GM19099 (cell line): ENCODE data around the gene RABGAP1L.

Experiments used
- POLR2A ChIP-seq: IDR thresholded peaks from 3 replicates; pipeline ENCODE4 v1.6.1; 2011; ENCODE audit warnings: low read depth; ENCODE audit not compliant: insufficient read length; ENCODE audit errors: extremely low read depth

Gene RABGAP1L

DNA sequence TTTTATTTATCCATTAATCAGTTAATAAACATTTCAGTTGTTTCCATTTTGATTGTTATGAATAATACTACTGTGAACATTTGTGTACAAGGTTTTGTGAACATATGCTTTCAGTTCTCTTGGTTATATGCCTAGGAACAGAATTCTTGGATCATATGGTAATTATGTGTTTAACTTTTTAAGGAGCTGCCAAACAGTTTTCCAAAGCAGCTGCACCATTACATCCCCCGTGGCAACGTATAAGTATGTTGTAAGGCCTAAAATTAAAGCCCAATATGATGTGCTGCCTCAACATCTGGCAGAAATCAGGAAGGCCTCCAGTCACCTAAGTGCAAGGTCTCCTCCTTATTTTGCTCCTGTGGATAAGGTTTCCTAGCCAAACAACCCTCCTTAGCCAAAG lies 604.9 kb downstream of the RABGAP1L start:
- TF ChIP-seq POLR2A, result no peak

DNA sequence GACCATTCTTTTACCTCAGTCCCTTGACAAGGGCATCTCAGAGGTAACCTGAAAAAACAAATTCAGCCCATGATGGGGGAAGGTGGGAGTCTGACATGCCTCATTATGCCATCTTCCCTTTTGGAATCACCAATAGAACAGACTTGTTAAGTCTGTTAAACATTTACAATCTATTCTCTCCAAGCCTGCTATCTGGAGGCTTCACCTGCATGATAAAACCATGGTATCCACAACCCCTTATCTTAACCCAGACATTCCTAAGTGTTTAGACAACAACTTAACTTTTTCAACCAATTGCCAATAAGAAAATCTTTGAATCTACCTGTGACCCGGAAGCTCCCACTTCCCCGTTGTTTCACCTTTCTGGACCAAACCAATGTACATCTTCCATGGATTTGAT lies 607.4 kb downstream of the RABGAP1L start:
- TF ChIP-seq POLR2A, result no peak

DNA sequence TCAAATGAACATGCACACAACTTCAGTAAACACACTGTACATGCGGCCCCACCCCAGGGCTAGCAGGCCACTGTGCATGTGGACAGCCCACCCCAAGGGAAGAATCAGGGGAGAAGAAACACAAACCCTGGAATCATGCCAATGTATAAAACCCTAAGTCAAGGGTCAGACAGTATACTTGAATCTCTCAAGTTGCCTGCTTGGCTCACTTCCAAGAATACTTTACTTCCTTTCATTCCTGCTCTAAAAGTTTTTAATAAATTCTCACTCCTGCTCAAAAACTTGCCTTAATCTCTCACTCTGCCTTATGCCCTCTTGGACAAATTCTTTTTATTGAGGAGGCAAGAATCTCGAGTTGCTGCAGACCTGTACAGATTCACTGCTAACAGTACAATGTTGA lies 609.2 kb downstream of the RABGAP1L start:
- TF ChIP-seq POLR2A, result no peak

DNA sequence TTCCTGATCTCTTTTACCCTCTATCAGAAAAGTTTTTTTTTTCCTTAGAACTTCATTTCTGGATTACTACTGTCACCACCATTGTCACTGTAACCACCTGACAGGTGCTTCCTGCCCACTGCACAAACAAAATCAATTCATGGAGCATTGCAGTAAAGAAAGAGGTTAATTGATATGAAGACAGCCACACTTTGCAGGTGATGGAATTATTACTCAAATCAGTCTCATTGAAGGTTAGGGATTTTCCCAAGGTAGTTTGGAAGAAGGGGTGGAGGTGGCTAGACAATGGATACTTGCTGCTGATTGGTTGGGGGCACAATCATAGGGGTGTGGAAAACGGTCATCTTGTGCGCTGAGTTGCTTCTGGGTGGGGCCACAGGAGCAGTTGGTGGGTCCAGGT lies 609.6 kb downstream of the RABGAP1L start:
- no peak for TF ChIP-seq POLR2A

DNA sequence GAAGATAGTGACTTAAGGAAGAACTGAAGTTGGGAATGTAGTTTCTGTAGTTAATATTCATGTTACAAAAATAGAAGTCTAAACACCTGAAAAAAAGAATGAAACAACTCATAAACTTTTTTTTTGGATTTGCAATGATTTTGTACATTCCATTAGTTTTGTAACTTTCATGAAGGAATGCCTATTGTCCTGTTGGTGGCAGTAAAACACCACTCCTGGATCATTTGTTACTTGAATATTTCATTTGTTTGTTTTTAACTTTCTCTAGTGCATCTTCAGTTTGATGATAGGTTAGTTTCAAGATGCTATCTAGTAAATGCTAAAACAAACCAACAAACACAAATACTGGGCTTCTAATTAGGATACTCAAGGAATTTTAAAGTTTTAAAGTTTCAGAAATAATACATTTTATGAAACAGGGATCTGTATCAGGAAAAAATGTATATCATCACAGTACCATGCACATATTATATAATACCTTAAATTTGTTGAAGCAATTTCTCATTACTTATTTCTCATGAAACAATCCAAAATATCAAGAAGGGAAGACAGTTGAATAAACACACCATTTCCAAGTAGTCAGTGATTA lies 610.7 kb downstream of the RABGAP1L start:
- TF ChIP-seq POLR2A, result no peak

DNA sequence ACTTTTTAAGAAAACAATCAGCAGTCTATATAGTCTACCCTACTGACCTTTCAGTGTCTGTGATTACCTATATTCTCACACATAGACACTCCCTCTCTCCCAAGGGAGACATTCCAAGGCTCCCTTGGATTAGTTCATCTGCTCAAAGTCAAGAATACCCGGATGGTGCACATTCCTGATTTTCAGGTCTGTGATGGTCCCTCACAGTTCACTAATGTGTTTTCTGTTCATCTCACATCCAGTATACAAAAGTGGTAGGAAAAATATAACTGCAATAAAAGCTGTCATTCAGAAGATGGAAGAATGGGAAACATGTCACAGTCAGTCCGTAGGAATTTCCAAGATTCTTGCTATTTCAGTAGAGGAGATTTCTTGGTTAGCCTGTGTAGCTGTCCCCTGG lies 616.3 kb downstream of the RABGAP1L start:
- TF ChIP-seq POLR2A, result no peak

DNA sequence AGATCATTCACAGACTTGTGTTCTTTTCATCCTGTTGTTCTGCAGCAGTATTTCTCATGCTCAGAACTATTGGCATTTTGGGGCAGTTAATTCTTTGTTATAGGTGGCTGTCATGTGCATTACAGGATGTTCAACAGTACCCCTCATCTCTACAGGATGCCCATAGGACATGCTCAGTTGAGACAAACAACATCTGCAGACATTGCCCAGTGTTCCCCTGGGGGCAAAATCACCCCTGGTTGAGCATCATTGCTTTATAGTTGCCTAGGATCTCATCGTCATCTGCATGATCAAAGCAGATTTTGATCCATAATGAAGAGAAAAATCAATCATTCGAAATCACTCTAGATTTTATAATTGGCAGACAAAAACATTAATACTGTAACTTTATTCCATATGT lies 617.9 kb downstream of the RABGAP1L start:
- TF ChIP-seq POLR2A, result no peak

DNA sequence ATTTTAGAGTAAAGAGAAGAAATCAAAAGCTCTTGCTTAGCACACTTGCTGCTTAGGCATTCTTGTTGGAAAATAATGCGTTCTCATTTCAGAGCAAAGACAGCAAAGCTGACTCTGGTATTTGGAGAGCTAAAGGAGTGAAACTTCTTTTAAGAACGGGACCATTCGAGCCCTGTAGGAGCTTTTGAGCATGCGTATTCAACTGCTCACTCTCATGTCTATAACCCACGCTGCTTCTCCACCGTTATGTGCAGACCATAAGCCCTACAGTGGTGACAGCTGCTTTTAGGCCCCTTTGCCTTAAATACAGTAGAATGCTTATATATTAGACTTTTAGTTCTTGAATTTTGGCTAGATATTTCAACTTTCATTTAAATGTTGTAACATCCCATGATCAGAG lies 626.2 kb downstream of the RABGAP1L start:
- TF ChIP-seq POLR2A, result no peak

DNA sequence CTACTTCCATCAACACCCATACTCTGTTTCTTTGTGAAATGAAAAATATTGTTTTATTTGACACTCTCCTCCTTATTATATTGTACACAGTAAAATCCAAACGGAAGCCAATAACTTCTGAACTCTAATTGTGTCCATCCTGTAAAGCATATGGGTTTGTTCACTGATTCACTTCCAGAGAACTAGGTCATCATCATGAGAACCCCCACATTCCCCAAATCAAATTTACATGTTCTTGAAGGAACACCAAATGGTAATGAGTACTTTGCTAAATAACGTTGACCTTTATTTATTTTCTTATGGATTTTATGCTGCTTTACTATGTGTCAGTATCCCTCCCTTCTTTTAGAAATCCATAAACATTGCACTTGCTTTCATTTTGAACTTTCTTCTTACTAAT lies 627.0 kb downstream of the RABGAP1L start:
- TF ChIP-seq POLR2A, result no peak

DNA sequence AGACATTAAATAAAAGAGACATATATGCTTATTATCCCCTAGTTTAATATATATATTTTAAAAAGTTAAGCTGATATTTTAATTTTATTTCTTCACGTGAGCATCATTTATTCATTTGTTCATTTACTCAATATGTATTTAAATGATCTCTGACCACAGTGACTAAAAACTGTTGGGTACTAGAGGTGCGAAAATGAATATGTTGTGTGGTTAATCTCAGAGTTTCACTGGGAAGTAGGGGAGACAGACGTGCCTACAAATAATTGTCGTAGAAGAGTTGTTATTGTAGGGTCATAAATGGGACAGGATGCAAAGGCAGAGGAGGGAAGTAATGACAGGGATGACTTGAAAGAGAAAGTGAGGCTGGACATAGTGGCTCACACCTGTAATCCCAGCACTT lies 627.4 kb downstream of the RABGAP1L start:
- no peak for TF ChIP-seq POLR2A

DNA sequence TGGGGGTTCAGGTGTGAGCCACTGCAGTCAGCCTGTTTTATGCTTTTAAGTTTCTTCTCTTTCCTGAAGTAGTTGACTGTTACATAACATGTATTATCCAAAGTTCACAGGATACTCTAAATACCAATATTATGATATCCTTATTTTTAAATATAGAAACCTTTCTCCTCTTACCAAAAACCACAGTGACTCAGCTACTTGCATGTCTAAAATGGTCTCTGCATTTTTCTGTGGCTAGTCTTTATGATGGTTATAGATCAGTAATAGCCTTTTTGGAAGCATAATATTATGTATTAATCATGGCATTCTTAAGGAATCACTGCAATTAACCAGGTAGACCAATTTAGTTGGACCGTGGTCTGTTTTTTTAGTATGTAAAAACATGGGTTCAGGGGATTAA lies 629.7 kb downstream of the RABGAP1L start:
- TF ChIP-seq POLR2A, result no peak

DNA sequence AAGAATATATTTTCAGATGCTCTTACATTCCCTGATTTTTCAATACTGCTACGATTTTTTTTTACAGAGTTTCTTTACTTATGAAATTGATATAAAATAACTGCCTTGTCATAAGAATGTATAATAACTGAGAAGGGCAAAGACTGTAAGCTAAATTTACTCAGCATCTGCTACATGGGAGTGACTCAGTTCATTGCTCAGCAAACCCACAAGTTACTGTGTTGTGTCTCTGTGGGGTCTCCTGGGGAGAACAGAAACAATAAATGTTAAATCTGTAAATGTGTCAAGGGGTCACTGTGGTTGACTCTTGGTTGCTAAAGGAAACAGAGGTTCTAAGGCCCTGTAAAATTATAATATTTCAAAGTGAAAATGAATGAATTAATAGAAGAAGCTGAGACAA lies 630.1 kb downstream of the RABGAP1L start:
- TF ChIP-seq POLR2A, result no peak

DNA sequence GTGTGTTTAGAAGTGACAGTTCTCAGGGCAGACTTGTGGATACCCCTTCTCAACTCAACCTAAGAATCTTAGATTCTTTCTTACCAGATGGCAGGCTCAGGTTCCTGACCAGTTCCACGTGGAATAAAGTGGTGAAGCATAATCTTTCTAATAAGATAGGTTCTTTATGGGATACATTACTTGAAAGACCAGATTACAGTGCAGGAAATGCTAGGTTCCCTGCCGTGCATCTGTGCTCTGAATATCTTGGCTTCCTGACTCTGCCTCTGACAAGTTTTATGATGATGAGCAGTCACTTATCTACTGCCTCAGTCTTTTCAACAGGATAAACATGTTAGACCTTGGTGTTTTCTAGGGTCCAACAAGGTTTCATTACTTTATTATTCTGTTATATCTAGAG lies 632.5 kb downstream of the RABGAP1L start:
- no peak for TF ChIP-seq POLR2A

DNA sequence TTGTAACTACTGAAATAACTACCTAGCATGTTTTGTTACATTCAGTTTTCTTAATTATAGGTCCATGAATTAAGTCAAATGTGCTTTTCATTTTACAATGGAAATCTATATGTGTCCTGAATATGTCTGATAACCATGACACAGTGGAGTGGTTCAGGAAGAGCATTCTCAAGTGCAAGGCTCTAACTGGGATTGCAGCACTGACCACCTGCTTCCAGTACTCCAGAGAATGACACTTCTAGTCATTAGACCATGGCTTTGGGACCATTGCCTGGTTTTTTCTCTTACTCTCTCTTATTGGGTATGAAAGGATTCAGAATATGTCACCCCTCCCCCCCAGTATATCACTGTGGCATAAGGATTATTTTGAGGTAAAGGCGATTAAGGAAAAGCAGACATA lies 635.5 kb downstream of the RABGAP1L start:
- TF ChIP-seq POLR2A, result no peak

DNA sequence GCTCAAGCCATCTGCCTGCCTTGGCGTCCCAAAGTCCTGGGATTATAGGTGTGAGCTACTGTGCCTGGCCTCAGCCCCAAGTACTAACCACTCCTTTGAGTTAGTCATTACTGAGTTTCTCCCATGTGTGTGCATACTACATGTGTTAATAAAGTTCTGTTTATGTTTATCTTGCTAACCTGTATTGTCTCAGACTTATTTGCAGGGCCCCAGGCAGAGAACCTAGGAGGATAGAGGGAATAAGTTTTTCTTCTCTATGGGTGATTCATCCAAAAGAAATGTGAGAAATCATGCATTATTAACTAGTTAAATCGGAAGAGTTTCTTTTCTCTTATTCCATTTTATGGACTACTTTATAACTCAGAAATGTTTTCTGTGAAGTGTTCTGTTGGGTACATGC lies 636.5 kb downstream of the RABGAP1L start:
- no peak for TF ChIP-seq POLR2A

DNA sequence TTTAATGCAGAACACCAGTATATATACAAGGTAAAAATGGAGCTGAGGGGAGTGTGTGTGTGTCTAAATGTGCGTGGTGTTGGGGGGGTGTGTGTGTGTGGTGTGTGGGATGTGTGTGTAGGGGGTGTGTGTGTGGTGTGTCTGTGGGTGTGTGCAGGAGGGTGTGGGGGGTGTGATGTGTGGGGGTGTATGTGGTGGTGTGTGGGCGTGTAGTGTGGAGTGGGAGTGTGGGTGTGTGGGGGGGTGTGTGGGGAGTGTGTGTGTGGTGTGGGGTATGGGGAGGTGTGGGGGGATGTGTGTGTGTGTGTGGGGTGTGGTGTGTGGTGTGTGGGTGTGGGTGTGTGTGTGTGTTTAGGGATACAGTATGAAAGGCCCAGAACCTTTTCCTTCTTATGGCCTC lies 638.1 kb downstream of the RABGAP1L start:
- TF ChIP-seq POLR2A, result no peak

DNA sequence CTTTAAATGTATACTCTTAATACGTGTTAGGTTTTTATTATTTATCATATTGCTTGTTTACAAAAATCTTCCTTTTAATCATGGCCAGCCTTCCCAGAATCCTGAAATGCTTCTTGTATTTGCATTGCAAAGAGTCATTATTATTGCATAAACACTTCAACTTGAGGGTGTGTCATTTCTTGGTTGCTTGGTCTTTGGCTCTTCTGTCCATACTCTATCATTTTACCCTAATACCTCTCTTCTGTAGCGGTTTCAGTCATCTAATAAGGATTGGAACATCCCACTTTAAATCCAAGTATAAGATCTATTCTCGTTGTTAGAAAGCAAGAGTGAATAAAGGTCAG lies 639.8 kb downstream of the RABGAP1L start:
- TF ChIP-seq POLR2A, result no peak

DNA sequence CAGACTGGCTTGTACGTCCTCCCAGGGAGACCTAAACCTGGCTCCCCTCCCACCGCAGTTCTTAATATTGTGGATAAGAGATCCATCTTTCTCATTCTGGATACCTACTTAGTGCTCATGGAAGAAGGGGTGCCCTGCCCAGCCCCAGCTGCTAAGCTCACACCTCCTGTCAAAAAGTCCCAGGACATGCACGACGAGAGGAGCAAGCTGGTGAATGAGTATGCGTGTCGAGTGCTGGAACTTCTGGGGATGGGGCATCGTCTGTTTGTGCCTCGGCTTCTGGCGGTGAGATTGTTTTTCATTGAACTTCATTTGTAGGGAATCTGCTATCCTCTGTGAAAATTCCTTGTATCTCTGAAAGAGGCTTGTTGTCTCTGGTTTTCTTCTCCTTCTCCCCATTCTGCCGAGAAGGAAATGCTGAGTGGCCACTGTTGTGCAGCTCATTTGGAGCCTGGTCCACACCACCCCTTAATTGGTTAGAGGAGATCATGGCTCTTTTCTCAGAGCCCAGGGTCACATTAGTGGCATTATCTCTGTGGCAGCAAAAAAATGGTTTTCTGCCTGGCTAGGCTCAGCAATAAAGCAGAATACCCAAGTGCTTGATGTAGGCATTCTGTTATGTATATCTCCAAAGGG lies 641.0 kb downstream of the RABGAP1L start:
- no peak for TF ChIP-seq POLR2A

DNA sequence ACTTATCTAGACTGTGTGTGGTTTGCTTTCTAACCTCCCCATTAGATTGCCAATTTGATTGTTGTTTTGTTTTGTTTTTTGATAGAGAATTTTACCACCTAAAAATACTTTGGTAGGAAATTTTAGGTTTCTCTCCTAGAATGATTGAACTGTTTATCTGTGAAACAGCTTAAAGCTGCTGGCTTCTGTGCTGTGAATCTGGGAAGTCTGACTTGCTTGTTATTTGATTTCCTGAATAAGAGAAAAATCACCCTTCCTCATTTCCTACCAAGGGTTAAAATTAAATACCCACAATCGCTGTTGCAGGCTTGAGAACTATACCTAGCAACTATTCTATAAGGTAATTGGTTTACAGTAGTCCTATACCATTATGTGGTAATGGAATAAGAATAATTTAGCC lies 641.6 kb downstream of the RABGAP1L start:
- no peak for TF ChIP-seq POLR2A
